Measurements from ENCODE around the gene PMM2.
"Not testable (repeated sequence)": the region's sequence is repeated elsewhere in the genome, so short reads cannot be mapped to it uniquely, and the experiment has no call there.

PMM2 gene

GRCh38 chr16:8865145-8865882 is 67.7 kb downstream of the PMM2 start:
- in situ Hi-C loops (cut with HindIII; ENCODE audit: low sequenced_read_pairs): no loop called here

GRCh38 chr16:8866118-8866883 is 68.7 kb downstream of the PMM2 start:
- in situ Hi-C loops (cut with HindIII; ENCODE audit: low sequenced_read_pairs): no loop called here

GRCh38 chr16:8866884-8867215 is 69.2 kb downstream of the PMM2 start:
- in situ Hi-C loops (cut with HindIII; ENCODE audit: low sequenced_read_pairs): no loop called here

- in situ Hi-C loops (cut with HindIII; ENCODE audit: low sequenced_read_pairs): no loop called here
Measured at GRCh38 chr16:8867216-8867931, 69.7 kb downstream of the PMM2 start.

- in situ Hi-C loops (cut with HindIII; ENCODE audit: low sequenced_read_pairs): no loop called here
Measured at GRCh38 chr16:8867932-8868415, 70.3 kb downstream of the PMM2 start.

GRCh38 chr16:8868416-8869211 is 71.0 kb downstream of the PMM2 start, which contains the start of gene CARHSP1:
CARHSP1 (minus strand) TSS chr16:8869006; CDS start chr16:8859328, 9,678 bp downstream.
- in situ Hi-C loops (cut with HindIII; ENCODE audit: low sequenced_read_pairs): no loop called here

GRCh38 chr16:8869212-8869987 is 71.8 kb downstream of the PMM2 start:
- in situ Hi-C loops (cut with HindIII; ENCODE audit: low sequenced_read_pairs): no loop called here

GRCh38 chr16:8869988-8870241 is 72.3 kb downstream of the PMM2 start:
- in situ Hi-C loops (cut with HindIII; ENCODE audit: low sequenced_read_pairs): not testable (repeated sequence)

- in situ Hi-C loops (cut with HindIII; ENCODE audit: low sequenced_read_pairs): no loop called here
Measured at GRCh38 chr16:8872071-8872470, 74.4 kb downstream of the PMM2 start.

- in situ Hi-C loops (cut with HindIII; ENCODE audit: low sequenced_read_pairs): no loop called here
Measured at GRCh38 chr16:8872967-8873865, 75.6 kb downstream of the PMM2 start.

GRCh38 chr16:8873866-8874195 is 76.2 kb downstream of the PMM2 start:
- in situ Hi-C loops (cut with HindIII; ENCODE audit: low sequenced_read_pairs): not testable (repeated sequence)

GRCh38 chr16:8874388-8874787 is 76.7 kb downstream of the PMM2 start:
- in situ Hi-C loops (cut with HindIII; ENCODE audit: low sequenced_read_pairs): no loop called here

GRCh38 chr16:8875317-8875716 is 77.7 kb downstream of the PMM2 start:
- in situ Hi-C loops (cut with HindIII; ENCODE audit: low sequenced_read_pairs): not testable (repeated sequence)

- in situ Hi-C loops (cut with HindIII; ENCODE audit: low sequenced_read_pairs): no loop called here
Measured at GRCh38 chr16:8877894-8878522, 80.4 kb downstream of the PMM2 start.

- in situ Hi-C loops (cut with HindIII; ENCODE audit: low sequenced_read_pairs): no loop called here
Measured at GRCh38 chr16:8878523-8878911, 80.9 kb downstream of the PMM2 start.

- in situ Hi-C loops (cut with HindIII; ENCODE audit: low sequenced_read_pairs): no loop called here
Measured at GRCh38 chr16:8880839-8881510, 83.3 kb downstream of the PMM2 start.

GRCh38 chr16:8882041-8882617 is 84.5 kb downstream of the PMM2 start, which contains the start of gene LITAFD:
LITAFD (plus strand) TSS chr16:8882351; CDS start chr16:8884356, 2,005 bp downstream.
- in situ Hi-C loops (cut with HindIII; ENCODE audit: low sequenced_read_pairs): no loop called here

Measured in endothelial cell of hepatic sinusoid (primary cell).